SU-DHL-6 (cell line): Measurements from ENCODE around the gene CARD11.
A peak's percentile ranks its signal among the peaks of the same experiment; 100 is the strongest.
"Not testable (repeated sequence)": the region's sequence is repeated elsewhere in the genome, so short reads cannot be mapped to it uniquely, and the experiment has no call there.

Experiments
- H2AFZ ChIP-seq: fragments of 200-600 bp; sonication (generic); 2 replicates; pipeline ENCODE4 v1.6.1; 2014; ENCODE audit warnings: low read depth, mild to moderate bottlenecking, moderate library complexity, mixed read lengths, antibody characterized with exemption, low read length; ENCODE audit not compliant: severe bottlenecking
- H3F3A ChIP-seq: fragments of 200-600 bp; shearing (Covaris generic); 2 replicates; pipeline ENCODE4 v1.6.0; 2016; ENCODE audit warnings: antibody characterized with exemption, mild to moderate bottlenecking; ENCODE audit not compliant: insufficient read depth
- H3K27ac ChIP-seq: fragments of 200-600 bp; sonication (generic); 2 replicates; pipeline ENCODE4 v1.5.1; 2016; ENCODE audit warnings: low read depth, mild to moderate bottlenecking, low read length, moderate library complexity, mixed read lengths
- H3K27me3 ChIP-seq: fragments of 200-600 bp; sonication (generic), shearing (Covaris generic); 2 replicates; pipeline ENCODE4 v1.6.0; 2014; ENCODE audit warnings: mild to moderate bottlenecking, low read length
- H3K36me3 ChIP-seq: fragments of 200-600 bp; sonication (generic); 2 replicates; pipeline ENCODE4 v1.6.1; 2014; ENCODE audit warnings: mild to moderate bottlenecking, low read length, mixed read lengths
- H3K4me2 ChIP-seq: fragments of 300-600, 200-600 bp; shearing (Covaris generic), sonication (generic); 2 replicates; pipeline ENCODE4 v1.6.0; 2014; ENCODE audit warnings: low read length, low read depth, mild to moderate bottlenecking; ENCODE audit not compliant: poor library complexity, severe bottlenecking
- H3K4me3 ChIP-seq: fragments of 200-600 bp; sonication (generic); 2 replicates; pipeline ENCODE4 v1.5.1; 2014; ENCODE audit warnings: antibody characterized with exemption, low read length, mild to moderate bottlenecking, mixed read lengths; ENCODE audit not compliant: insufficient read depth, poor library complexity, severe bottlenecking
- H3K79me2 ChIP-seq: fragments of 200-600 bp; sonication (generic); 2 replicates; pipeline ENCODE4 v1.6.1; 2014; ENCODE audit warnings: mild to moderate bottlenecking, low read length, moderate library complexity; ENCODE audit not compliant: insufficient read depth
- H3K9ac ChIP-seq: fragments of 200-600 bp; sonication (generic); 2 replicates; pipeline ENCODE4 v1.7.0; 2014; ENCODE audit warnings: mild to moderate bottlenecking, low read length
- H3K9me2 ChIP-seq: fragments of 200-600 bp; sonication (generic); replicated peaks from 2 replicates; pipeline ENCODE4 v1.6.1; 2014; ENCODE audit warnings: low read length; ENCODE audit not compliant: insufficient read depth
- H3K9me3 ChIP-seq: fragments of 200-600 bp; sonication (generic); 2 replicates; pipeline ENCODE4 v1.6.1; 2014; ENCODE audit warnings: low read length, mixed read lengths; ENCODE audit not compliant: insufficient read depth
- H4K20me1 ChIP-seq: fragments of 200-600 bp; sonication (generic); 2 replicates; pipeline ENCODE4 v1.6.1; 2014; ENCODE audit warnings: low read depth, mild to moderate bottlenecking, antibody characterized with exemption, low read length, moderate library complexity, mixed read lengths
- CTCF ChIP-seq: fragments of 200-600 bp; sonication (generic); IDR thresholded peaks from one replicate; pipeline ENCODE4 v1.5.1; 2017; ENCODE audit warnings: antibody characterized with exemption, mild to moderate bottlenecking, low read length, moderate library complexity; ENCODE audit not compliant: insufficient read depth, poor library complexity, severe bottlenecking
- EZH2phosphoT487 ChIP-seq: fragments of 200-600 bp; sonication (generic), shearing (Covaris generic); conservative IDR thresholded peaks from 2 replicates; pipeline ENCODE4 v1.6.1; 2018; ENCODE audit warnings: mild to moderate bottlenecking, antibody characterized with exemption, low read length, moderate library complexity, mixed read lengths

CARD11 gene

GRCh38 chr7:3021825-3022224 lies 21.8 kb downstream of the CARD11 start:
- Histone ChIP-seq H4K20me1 (peaks cover 4% of the 10 kb centered on the region; the same call in 1 of the 2 replicates), H3K27ac (no peak overlapping the region; the same call in 1 of the 2 replicates), H3K27me3 (no peaks in the 10 kb centered on the region), H2AFZ (no peak overlapping the region), H3K9me3 (peaks cover 10% of the 10 kb centered on the region; the same call in 1 of the 2 replicates), H3K9ac (no peak overlapping the region), H3K79me2 (peaks cover 87% of the 10 kb centered on the region), H3F3A (peaks cover 4% of the 10 kb centered on the region; the same call in 1 of the 2 replicates), H3K9me2 (no peaks in the 10 kb centered on the region), H3K4me2 (no peak overlapping the region), H3K36me3 (peaks cover 33% of the 10 kb centered on the region), H3K4me3 (no peak overlapping the region)
- TF ChIP-seq CTCF (no peak), EZH2phosphoT487 (no peak)

GRCh38 chr7:3021224-3021623 lies 22.4 kb downstream of the CARD11 start:
- H2AFZ ChIP-seq, H3K4me3 ChIP-seq, H4K20me1 ChIP-seq, H3K27me3 ChIP-seq, H3K9me2 ChIP-seq, H3K4me2 ChIP-seq, H3F3A ChIP-seq, H3K27ac ChIP-seq, H3K9ac ChIP-seq: not testable (repeated sequence)
- peaks cover 10% of the 10 kb centered on the region; the same call in 1 of the 2 replicates for H3K9me3 ChIP-seq
- H3K36me3 ChIP-seq, result peaks cover 33% of the 10 kb centered on the region
- peaks cover 86% of the 10 kb centered on the region for H3K79me2 ChIP-seq

GRCh38 chr7:3020416-3020815 lies 23.3 kb downstream of the CARD11 start:
- Histone ChIP-seq H4K20me1 (peaks cover 4% of the 10 kb centered on the region; the same call in 1 of the 2 replicates), H3K79me2 (peaks cover 86% of the 10 kb centered on the region), H3K36me3 (peaks cover 29% of the 10 kb centered on the region), H3K9me2 (no peaks in the 10 kb centered on the region), H3K27me3 (no peaks in the 10 kb centered on the region), H3F3A (peaks cover 4% of the 10 kb centered on the region; the same call in 1 of the 2 replicates), H3K4me2 (no peak overlapping the region), H2AFZ (no peak overlapping the region), H3K9ac (no peak overlapping the region), H3K4me3 (no peak overlapping the region), H3K9me3 (peaks cover 10% of the 10 kb centered on the region; the same call in 1 of the 2 replicates), H3K27ac (peak overlapping the region; percentile 11; the same call in 1 of the 2 replicates)
- TF ChIP-seq EZH2phosphoT487, result no peak
- TF ChIP-seq CTCF, result no peak

- H3K27ac ChIP-seq, result no peak overlapping the region
- peaks cover 4% of the 10 kb centered on the region; the same call in 1 of the 2 replicates for H4K20me1 ChIP-seq
- peaks cover 4% of the 10 kb centered on the region; the same call in 1 of the 2 replicates for H3F3A ChIP-seq
- H3K27me3 ChIP-seq, result no peaks in the 10 kb centered on the region
- H3K9me2 ChIP-seq, result no peaks in the 10 kb centered on the region
- peaks cover 10% of the 10 kb centered on the region; the same call in 1 of the 2 replicates for H3K9me3 ChIP-seq
- no peak overlapping the region for H3K4me3 ChIP-seq
- no peak overlapping the region for H3K9ac ChIP-seq
- H2AFZ ChIP-seq, result no peak overlapping the region
- no peak overlapping the region for H3K4me2 ChIP-seq
- peaks cover 86% of the 10 kb centered on the region for H3K79me2 ChIP-seq
- peaks cover 26% of the 10 kb centered on the region for H3K36me3 ChIP-seq
- TF ChIP-seq CTCF (no peak), EZH2phosphoT487 (no peak)
These were observed 23.9 kb downstream of the CARD11 start for GRCh38 chr7:3019801-3020200.
